SH-SY5Y (cell line): Measurements from ENCODE around the gene LTBP3.
A peak's percentile ranks its signal among the peaks of the same experiment; 100 is the strongest.

Source experiments
- GATA2 ChIP-seq: IDR thresholded peaks from 2 replicates; pipeline ENCODE4 v1.6.1; 2011; ENCODE audit warnings: mild to moderate bottlenecking, low read depth, low read length
- GATA3 ChIP-seq: IDR thresholded peaks from 2 replicates; pipeline ENCODE4 v1.6.1; 2011; ENCODE audit warnings: low read depth, mild to moderate bottlenecking, low read length, moderate library complexity

Gene LTBP3

GRCh38 chr11:65569973-65570918 is 12.1 kb upstream of the LTBP3 start, which contains the start of gene ZNRD2:
Gene ZNRD2 (plus strand): TSS chr11:65570477. CDS start chr11:65570492, 15 bp downstream.
- TF ChIP-seq GATA3 (no peak), GATA2 (no peak)

DNA sequence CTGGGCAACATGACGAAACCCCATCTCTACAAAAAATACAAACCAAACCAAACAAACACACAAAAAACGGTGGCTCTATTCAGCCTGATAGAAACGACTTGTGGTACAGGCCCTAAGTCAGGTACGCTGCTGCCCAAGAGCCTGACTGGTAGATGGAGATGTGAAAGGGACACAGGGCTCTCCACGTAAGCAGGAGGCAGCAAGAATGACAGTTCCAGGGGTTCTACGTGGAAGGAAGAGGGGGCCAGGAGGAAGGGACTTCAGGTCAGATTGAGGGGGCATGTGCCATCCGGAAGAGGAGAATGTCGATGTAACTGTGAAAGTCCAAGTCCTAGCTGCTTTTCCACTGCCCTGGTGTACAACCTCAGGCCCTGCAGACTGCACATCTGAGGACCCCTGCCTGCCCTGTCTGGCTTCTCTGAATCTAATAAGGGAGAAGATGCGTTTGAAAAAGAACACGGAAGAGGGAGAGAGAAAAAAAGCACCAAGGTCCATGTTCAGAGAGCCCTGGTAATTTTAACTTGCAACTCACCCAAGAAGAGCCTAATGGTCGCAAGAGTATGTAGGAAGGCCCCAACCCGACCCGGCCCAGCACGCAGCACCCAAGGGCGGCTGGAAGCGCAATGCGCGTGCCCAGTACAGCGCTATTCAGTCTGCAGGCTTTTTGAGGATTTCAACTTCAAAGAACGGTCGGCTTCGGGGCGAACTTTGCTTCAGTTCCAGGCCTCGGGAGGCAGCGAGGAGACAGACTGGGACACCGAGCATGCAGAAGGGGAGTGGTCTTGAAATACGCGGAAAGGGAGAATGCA is 11.2 kb upstream of the LTBP3 start:
- TF ChIP-seq GATA3, result no peak
- no peak for TF ChIP-seq GATA2

- no peak for TF ChIP-seq GATA3
- no peak for TF ChIP-seq GATA2
These were observed 7.7 kb upstream of the LTBP3 start for GRCh38 chr11:65565624-65566453.

GRCh38 chr11:65563601-65564000 is 5.4 kb upstream of the LTBP3 start:
- TF ChIP-seq GATA3 (no peak), GATA2 (no peak)

- TF ChIP-seq GATA3, result no peak
- TF ChIP-seq GATA2, result no peak
These were observed 4.6 kb upstream of the LTBP3 start for GRCh38 chr11:65562788-65563187.

DNA sequence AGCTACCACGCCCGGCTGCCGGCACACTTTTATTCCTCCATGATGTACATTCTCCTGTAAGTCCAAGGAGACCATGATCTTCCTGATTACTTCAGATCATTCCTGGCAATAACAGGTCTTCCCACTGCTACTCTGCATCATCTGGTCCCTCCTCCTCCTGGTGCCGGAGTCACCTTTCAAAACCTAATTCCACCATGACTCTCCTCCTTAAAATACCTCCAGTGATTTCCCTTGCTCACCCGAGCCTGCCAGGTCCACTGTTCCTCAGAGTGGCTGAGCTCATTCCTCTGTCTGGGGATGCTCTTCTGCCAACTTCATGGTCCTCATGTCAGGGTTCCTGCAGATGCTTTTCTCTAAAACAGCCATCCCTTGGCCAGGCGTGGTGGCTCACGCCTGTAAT is 3.9 kb upstream of the LTBP3 start:
- TF ChIP-seq GATA2, result no peak
- no peak for TF ChIP-seq GATA3

DNA sequence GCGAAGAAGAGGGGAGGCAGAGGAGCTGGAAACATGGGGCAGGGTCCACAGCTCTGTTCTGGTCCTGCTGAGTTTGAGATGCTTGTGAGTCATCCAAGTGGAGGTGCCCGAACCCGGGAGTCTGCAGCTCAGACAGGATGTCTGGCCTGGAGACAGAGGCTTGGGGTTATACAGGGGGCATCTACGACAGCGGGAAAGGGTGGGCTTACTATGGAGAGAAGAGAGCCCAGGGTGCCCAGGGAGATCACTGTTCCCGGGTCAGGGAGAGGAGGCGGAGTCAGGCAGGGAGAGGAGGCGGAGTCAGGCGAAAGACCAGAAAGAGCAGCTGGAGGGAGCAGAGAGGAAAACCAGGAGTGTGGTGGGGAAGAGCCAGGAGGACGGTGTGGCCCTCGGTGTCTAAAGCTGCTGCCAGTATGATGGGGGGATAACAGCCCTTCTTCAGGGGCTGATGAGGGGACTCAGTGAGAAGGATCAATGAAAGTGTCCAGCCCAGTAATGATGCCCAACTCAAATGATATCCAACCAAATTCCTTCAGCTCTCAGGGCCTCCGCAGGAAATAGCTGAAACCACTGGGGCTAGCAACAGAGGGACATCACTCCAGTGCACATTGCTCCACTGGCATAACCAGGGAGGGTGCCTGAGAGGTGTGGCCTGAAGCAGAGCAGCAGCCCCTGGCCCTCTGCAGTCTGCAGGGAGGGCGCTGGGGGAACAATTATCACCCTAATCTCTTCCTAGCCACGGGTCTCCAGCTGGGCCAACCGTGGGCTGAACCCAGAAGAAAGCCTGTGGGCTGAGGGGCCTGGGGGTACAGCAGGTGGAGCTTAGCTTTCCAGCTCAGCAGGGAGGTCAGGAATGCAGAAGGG is 2.6 kb upstream of the LTBP3 start:
- TF ChIP-seq GATA2 (peak; percentile 85), GATA3 (no peak)

- no peak for TF ChIP-seq GATA3
- TF ChIP-seq GATA2, result no peak
These were observed 1.9 kb upstream of the LTBP3 start for GRCh38 chr11:65559951-65560537.

- no peak for TF ChIP-seq GATA3
- TF ChIP-seq GATA2, result no peak
These were observed 1.4 kb upstream of the LTBP3 start for GRCh38 chr11:65559535-65559934.

- no peak for TF ChIP-seq GATA3
- no peak for TF ChIP-seq GATA2
These were observed 861 bp upstream of the LTBP3 start for GRCh38 chr11:65558930-65559509.

DNA sequence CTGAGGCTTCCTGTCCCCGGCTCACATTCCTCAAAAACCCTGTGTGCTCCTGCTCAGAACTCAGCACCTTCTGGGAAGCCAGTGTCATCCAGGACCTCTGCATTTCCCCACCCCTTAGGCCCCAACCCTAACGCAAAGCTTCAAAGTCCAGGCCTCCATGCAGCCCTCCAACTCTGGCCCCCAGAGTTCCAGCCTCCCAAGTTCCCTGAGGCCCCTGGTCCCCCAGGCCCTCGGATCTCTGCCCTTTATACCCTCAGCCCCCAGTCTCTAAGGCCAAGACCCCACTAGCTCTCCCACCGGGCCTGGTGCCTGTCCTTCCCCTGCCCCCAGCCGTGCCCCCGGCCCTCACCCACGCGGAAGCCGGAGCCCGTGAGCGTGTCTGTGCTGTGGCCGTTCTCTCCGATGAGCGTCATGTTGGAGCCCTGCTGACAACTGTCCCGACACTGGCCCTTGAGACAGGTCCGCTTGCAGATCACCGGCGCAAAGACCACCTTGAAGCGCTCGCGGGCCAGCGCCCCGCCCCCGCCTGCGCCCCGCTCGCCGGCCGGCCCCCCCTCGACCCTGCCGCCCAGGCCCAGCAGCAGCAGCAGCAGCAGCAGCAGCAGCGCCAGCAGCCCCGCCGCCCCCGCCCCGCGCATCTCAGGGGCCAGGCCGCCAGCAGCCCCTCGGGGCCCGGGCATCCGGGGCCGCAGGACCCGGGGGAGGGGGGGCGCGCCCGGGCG is 718 bp downstream of the LTBP3 start:
- TF ChIP-seq GATA2 (no peak), GATA3 (no peak)

GRCh38 chr11:65556470-65557279 is 1.5 kb downstream of the LTBP3 start:
- TF ChIP-seq GATA2, result no peak
- no peak for TF ChIP-seq GATA3
